ENCODE measurements around the gene OR5B3. TPM values are rescaled to one million over a fixed set of nuclear protein-coding genes. Genes with fewer than 3 reads are reported as not detected.

OR5B3 gene
- polyA plus RNA-seq, 1 of the 3 experiments (the other 2 are of a cell fraction) = not detected

DNA sequence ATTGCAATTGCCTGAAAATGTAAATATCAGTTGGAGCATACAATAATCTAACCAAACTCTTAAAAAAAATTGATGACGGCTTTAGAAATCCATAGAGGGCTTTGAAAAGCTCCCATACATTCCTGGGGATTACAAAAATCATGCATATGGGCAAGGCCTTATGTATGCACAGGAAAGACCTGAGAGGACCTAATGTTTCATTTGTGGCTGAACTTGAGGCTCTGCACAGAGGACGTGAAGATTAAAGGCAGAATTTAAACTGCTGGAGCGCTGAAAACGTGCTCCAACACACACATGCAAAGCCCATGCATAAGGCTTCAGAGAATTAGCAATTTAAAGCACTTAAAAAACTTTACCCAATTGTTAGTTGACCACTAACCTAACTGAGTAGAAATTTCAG lies 31.8 kb upstream of the OR5B3 start (continued):
- TF ChIP-seq YY1 (IDR thresholded peaks at IDR 0.05; ENCODE audit: low read depth) = no peak
- TF ChIP-seq POLR2AphosphoS5 (IDR thresholded peaks at IDR 0.05; ENCODE audit: low read depth, low read length) = no peak
- no peak for TF ChIP-seq TCF12 (IDR thresholded peaks at IDR 0.05)
- no peak for TF ChIP-seq MEF2A (IDR thresholded peaks at IDR 0.05; ENCODE audit: borderline replicate concordance, low read depth)

DNA sequence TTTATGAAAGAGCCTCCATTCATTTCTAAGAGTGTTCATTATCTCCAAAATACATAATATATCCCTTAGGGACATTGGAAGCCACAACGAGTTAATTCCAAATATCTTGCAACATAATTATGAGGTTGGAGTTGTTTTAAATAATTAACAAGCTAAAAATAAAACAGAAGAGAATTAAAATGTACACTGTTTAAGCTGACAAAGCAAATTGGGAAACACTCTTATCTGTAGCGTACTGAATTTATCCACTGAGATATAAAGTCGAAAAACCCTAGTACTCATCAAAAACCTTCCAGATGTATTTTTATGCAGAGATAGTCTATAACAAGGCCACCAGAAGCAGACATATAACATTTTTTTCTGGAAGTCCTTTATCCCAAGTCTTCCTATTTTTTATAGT lies 27.5 kb upstream of the OR5B3 start:
- DNase-seq = no peak
- H3K27me3 ChIP-seq (ENCODE audit: insufficient read depth) = no peaks in the 10 kb centered on the region
- no peaks in the 10 kb centered on the region for H3F3A ChIP-seq (replicated peaks; ENCODE audit: insufficient read depth)
- TF ChIP-seq, protein P1, sequence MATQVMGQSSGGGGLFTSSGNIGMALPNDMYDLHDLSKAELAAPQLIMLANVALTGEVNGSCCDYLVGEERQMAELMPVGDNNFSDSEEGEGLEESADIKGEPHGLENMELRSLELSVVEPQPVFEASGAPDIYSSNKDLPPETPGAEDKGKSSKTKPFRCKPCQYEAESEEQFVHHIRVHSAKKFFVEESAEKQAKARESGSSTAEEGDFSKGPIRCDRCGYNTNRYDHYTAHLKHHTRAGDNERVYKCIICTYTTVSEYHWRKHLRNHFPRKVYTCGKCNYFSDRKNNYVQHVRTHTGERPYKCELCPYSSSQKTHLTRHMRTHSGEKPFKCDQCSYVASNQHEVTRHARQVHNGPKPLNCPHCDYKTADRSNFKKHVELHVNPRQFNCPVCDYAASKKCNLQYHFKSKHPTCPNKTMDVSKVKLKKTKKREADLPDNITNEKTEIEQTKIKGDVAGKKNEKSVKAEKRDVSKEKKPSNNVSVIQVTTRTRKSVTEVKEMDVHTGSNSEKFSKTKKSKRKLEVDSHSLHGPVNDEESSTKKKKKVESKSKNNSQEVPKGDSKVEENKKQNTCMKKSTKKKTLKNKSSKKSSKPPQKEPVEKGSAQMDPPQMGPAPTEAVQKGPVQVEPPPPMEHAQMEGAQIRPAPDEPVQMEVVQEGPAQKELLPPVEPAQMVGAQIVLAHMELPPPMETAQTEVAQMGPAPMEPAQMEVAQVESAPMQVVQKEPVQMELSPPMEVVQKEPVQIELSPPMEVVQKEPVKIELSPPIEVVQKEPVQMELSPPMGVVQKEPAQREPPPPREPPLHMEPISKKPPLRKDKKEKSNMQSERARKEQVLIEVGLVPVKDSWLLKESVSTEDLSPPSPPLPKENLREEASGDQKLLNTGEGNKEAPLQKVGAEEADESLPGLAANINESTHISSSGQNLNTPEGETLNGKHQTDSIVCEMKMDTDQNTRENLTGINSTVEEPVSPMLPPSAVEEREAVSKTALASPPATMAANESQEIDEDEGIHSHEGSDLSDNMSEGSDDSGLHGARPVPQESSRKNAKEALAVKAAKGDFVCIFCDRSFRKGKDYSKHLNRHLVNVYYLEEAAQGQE (IDR thresholded peaks at IDR 0.05; ENCODE audit: low read depth, low read length) = no peak
- TF ChIP-seq ELF1 (IDR thresholded peaks at IDR 0.05) (no peak), EP300 (IDR thresholded peaks at IDR 0.05; ENCODE audit: borderline replicate concordance in 1 of 2, low read depth in 1 of 2, low read length in 1 of 2) (no peak), FOXM1 (IDR thresholded peaks at IDR 0.05; ENCODE audit: low read depth) (no peak), SIN3A (IDR thresholded peaks at IDR 0.05; ENCODE audit: borderline replicate concordance, low read depth, low read length) (no peak)
- H3K36me3 ChIP-seq (replicated peaks in 1 of 2; ENCODE audit: control insufficient read depth in 1 of 2, insufficient read depth in 2 of 2, low read length in 1 of 2) = no peaks in the 10 kb centered on the region
- H3K27ac ChIP-seq (ENCODE audit: low read depth in 2 of 2, low read length in 1 of 2) = no peak overlapping the region
- no peak overlapping the region for H2AFZ ChIP-seq (ENCODE audit: low read depth)
- H3K4me1 ChIP-seq (ENCODE audit: control insufficient read depth in 1 of 2, insufficient read depth in 2 of 2, low read depth in 1 of 2, low read length in 1 of 2) = no peaks in the 10 kb centered on the region
- no peaks in the 10 kb centered on the region for H3K79me2 ChIP-seq (ENCODE audit: insufficient read depth)
- no peak overlapping the region for H3K9ac ChIP-seq
- H3K4me2 ChIP-seq = no peak overlapping the region
- H3K9me3 ChIP-seq = peaks cover 5% of the 10 kb centered on the region; the same call in 1 of the 2 replicates
- no peak overlapping the region for H3K4me3 ChIP-seq (ENCODE audit: low read depth in 2 of 2, low read length in 1 of 2)
- no peaks in the 10 kb centered on the region for H3K9me2 ChIP-seq
- 7% methylated on average over 3 of the region's 3 CpGs for WGBS (ENCODE audit: low lambda C conversion rate)
- no peaks in the 10 kb centered on the region for H4K20me1 ChIP-seq (ENCODE audit: insufficient read depth)
- ChIA-PET CTCF (no interaction called here), POLR2A (no interaction called here)

- no peaks in the 10 kb centered on the region for H3K4me1 ChIP-seq (ENCODE audit: control insufficient read depth in 1 of 2, insufficient read depth in 2 of 2, low read depth in 1 of 2, low read length in 1 of 2)
- no peak overlapping the region for H3K4me2 ChIP-seq
- no peaks in the 10 kb centered on the region for H3F3A ChIP-seq (replicated peaks; ENCODE audit: insufficient read depth)
- peaks cover 5% of the 10 kb centered on the region; the same call in 1 of the 2 replicates for H3K9me3 ChIP-seq
- TF ChIP-seq CHD2 (IDR thresholded peaks at IDR 0.05; ENCODE audit: low read length, partially characterized antibody) = no peak
- TF ChIP-seq, protein P2, sequence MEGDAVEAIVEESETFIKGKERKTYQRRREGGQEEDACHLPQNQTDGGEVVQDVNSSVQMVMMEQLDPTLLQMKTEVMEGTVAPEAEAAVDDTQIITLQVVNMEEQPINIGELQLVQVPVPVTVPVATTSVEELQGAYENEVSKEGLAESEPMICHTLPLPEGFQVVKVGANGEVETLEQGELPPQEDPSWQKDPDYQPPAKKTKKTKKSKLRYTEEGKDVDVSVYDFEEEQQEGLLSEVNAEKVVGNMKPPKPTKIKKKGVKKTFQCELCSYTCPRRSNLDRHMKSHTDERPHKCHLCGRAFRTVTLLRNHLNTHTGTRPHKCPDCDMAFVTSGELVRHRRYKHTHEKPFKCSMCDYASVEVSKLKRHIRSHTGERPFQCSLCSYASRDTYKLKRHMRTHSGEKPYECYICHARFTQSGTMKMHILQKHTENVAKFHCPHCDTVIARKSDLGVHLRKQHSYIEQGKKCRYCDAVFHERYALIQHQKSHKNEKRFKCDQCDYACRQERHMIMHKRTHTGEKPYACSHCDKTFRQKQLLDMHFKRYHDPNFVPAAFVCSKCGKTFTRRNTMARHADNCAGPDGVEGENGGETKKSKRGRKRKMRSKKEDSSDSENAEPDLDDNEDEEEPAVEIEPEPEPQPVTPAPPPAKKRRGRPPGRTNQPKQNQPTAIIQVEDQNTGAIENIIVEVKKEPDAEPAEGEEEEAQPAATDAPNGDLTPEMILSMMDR (IDR thresholded peaks at IDR 0.05) = no peak
- no peak for TF ChIP-seq RAD21 (IDR thresholded peaks at IDR 0.05; ENCODE audit: low read length)
- TF ChIP-seq YY1 (IDR thresholded peaks at IDR 0.05; ENCODE audit: low read depth) = no peak
- no peak for TF ChIP-seq JUND (IDR thresholded peaks at IDR 0.05)
- TF ChIP-seq ELF1 (IDR thresholded peaks at IDR 0.05) = no peak
- TF ChIP-seq FOXJ3 (CRISPR knock-in tag; IDR thresholded peaks at IDR 0.05) = no peak
- TF ChIP-seq IRF3 (IDR thresholded peaks at IDR 0.05; ENCODE audit: low read depth, low read length) = no peak
- no peak for TF ChIP-seq FOXM1 (IDR thresholded peaks at IDR 0.05; ENCODE audit: low read depth)
- no peak for TF ChIP-seq NFIC (IDR thresholded peaks at IDR 0.05; ENCODE audit: borderline replicate concordance)
- H4K20me1 ChIP-seq (ENCODE audit: insufficient read depth) = no peaks in the 10 kb centered on the region
- POLR2A ChIA-PET = no interaction called here
- DNase-seq = no peak
- H3K36me3 ChIP-seq (replicated peaks in 1 of 2; ENCODE audit: control insufficient read depth in 1 of 2, insufficient read depth in 2 of 2, low read length in 1 of 2) = no peaks in the 10 kb centered on the region
- H3K9me2 ChIP-seq = no peaks in the 10 kb centered on the region
- no peak overlapping the region for H3K4me3 ChIP-seq (ENCODE audit: low read depth in 2 of 2, low read length in 1 of 2)
- CTCF ChIA-PET = no interaction called here
- H2AFZ ChIP-seq (ENCODE audit: low read depth) = no peak overlapping the region
- H3K9ac ChIP-seq = no peak overlapping the region
- WGBS (ENCODE audit: low lambda C conversion rate) = 4% methylated on average over 3 of the region's 3 CpGs
- no peaks in the 10 kb centered on the region for H3K27me3 ChIP-seq (ENCODE audit: insufficient read depth)
- H3K79me2 ChIP-seq (ENCODE audit: insufficient read depth) = no peaks in the 10 kb centered on the region
- no peak overlapping the region for H3K27ac ChIP-seq (ENCODE audit: low read depth in 2 of 2, low read length in 1 of 2)
Observed at GRCh38 chr11:58433638-58434203, 27.0 kb upstream of the OR5B3 start.

Measured in SK-N-SH (cell line).